NT2/D1 (cell line): ENCODE results near the gene HOXC13.

Experiments used
- YY1 ChIP-seq: IDR thresholded peaks from 2 replicates; pipeline ENCODE4 v1.6.1; 2011; ENCODE audit not compliant: insufficient read length, insufficient read depth
- ZNF274 ChIP-seq: IDR thresholded peaks from 2 replicates; pipeline ENCODE4 v1.6.1; 2011; ENCODE audit warnings: mild to moderate bottlenecking, low read depth, low read length

- TF ChIP-seq YY1 (no peak), ZNF274 (no peak)
Measured at GRCh38 chr12:53932915-53933314, 5.7 kb upstream of the HOXC13 start.
